ENCODE data around the gene CARD10. TPM values are rescaled to one million over a fixed set of nuclear protein-coding genes. Genes with fewer than 3 reads are reported as not detected.

CARD10 gene
- total and polyA plus RNA-seq, 2 of the 13 experiments (the other 11 are each of a cell fraction or from before 2014, with no cell fraction given): 35.2 to 55.8 TPM

DNA sequence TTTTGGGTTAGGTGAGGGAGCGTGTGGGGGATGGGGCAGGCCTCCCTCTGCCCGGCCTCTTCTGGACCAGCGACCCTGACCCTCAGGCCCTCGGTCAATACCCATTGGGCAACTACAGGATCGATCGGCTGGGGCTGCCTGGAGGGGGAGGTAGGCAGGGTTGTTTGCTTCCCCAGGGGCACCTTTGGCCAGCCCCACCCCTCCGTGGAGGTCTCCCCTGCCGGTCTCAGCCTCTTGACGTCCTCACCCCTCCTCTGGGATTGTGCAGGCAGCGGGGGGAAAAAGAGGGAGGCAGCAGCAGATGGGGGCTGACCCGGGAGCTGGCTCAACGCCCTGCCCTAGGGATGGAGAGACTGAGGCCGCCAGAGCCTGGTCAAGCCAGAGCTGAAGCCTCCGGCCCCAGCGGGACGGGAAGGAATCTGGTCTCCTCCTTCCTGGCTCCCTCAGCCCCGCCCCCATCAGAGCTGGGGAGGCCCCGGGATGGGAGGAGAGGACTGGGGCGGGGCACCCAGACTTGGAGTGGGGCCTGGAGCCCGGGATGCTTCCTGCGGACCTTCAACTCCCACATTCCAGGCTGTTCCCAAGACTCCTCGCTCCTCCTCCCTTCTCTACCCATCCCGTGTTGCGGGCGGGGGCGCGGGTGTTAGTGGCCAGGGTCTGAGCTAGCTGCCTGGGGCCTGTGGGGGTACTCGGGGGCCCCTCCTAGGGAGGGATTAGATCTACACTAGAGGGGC is 26.7 kb upstream of the CARD10 start (continued):
- TF ChIP-seq, protein P1, sequence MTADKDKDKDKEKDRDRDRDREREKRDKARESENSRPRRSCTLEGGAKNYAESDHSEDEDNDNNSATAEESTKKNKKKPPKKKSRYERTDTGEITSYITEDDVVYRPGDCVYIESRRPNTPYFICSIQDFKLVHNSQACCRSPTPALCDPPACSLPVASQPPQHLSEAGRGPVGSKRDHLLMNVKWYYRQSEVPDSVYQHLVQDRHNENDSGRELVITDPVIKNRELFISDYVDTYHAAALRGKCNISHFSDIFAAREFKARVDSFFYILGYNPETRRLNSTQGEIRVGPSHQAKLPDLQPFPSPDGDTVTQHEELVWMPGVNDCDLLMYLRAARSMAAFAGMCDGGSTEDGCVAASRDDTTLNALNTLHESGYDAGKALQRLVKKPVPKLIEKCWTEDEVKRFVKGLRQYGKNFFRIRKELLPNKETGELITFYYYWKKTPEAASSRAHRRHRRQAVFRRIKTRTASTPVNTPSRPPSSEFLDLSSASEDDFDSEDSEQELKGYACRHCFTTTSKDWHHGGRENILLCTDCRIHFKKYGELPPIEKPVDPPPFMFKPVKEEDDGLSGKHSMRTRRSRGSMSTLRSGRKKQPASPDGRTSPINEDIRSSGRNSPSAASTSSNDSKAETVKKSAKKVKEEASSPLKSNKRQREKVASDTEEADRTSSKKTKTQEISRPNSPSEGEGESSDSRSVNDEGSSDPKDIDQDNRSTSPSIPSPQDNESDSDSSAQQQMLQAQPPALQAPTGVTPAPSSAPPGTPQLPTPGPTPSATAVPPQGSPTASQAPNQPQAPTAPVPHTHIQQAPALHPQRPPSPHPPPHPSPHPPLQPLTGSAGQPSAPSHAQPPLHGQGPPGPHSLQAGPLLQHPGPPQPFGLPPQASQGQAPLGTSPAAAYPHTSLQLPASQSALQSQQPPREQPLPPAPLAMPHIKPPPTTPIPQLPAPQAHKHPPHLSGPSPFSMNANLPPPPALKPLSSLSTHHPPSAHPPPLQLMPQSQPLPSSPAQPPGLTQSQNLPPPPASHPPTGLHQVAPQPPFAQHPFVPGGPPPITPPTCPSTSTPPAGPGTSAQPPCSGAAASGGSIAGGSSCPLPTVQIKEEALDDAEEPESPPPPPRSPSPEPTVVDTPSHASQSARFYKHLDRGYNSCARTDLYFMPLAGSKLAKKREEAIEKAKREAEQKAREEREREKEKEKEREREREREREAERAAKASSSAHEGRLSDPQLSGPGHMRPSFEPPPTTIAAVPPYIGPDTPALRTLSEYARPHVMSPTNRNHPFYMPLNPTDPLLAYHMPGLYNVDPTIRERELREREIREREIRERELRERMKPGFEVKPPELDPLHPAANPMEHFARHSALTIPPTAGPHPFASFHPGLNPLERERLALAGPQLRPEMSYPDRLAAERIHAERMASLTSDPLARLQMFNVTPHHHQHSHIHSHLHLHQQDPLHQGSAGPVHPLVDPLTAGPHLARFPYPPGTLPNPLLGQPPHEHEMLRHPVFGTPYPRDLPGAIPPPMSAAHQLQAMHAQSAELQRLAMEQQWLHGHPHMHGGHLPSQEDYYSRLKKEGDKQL (CRISPR knock-in tag; IDR thresholded peaks at IDR 0.05; ENCODE audit: low read depth): peak; percentile 96
- TF ChIP-seq ZNF749 (CRISPR knock-in tag; IDR thresholded peaks at IDR 0.05; ENCODE audit: borderline replicate concordance) (no peak; the same call in 1 of the 2 replicates), ZNF83 (CRISPR knock-in tag; IDR thresholded peaks at IDR 0.05; ENCODE audit: borderline replicate concordance) (0 out of 2 replicates have a peak, but pooled peaks have one; percentile 87), EZH2 (conservative IDR thresholded peaks at IDR 0.05; ENCODE audit: low read depth, low read length) (no peak), ZNF562 (CRISPR knock-in tag; IDR thresholded peaks at IDR 0.05; ENCODE audit: borderline replicate concordance) (no peak), ZNF451 (CRISPR knock-in tag; IDR thresholded peaks at IDR 0.05) (no peak; the same call in 1 of the 2 replicates), SKI (IDR thresholded peaks at IDR 0.05; ENCODE audit: partially characterized antibody) (peak; percentile 96), ZNF775 (CRISPR knock-in tag; IDR thresholded peaks at IDR 0.05; ENCODE audit: borderline replicate concordance) (no peak), ZNF672 (CRISPR knock-in tag; IDR thresholded peaks at IDR 0.05) (no peak), REPIN1 (CRISPR knock-in tag; IDR thresholded peaks at IDR 0.05; ENCODE audit: borderline replicate concordance, low read depth) (peak; percentile 75; the same call in 1 of the 2 replicates), ZMAT3 (CRISPR knock-in tag; conservative IDR thresholded peaks at IDR 0.05) (peak; percentile 94), ZNF629 (CRISPR knock-in tag; conservative IDR thresholded peaks at IDR 0.05) (peak; percentile 43; the same call in 1 of the 2 replicates)
- TF ChIP-seq, protein P2, sequence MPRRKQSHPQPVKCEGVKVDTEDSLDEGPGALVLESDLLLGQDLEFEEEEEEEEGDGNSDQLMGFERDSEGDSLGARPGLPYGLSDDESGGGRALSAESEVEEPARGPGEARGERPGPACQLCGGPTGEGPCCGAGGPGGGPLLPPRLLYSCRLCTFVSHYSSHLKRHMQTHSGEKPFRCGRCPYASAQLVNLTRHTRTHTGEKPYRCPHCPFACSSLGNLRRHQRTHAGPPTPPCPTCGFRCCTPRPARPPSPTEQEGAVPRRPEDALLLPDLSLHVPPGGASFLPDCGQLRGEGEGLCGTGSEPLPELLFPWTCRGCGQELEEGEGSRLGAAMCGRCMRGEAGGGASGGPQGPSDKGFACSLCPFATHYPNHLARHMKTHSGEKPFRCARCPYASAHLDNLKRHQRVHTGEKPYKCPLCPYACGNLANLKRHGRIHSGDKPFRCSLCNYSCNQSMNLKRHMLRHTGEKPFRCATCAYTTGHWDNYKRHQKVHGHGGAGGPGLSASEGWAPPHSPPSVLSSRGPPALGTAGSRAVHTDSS (CRISPR knock-in tag; conservative IDR thresholded peaks at IDR 0.05): no peak
- TF ChIP-seq, protein P3, sequence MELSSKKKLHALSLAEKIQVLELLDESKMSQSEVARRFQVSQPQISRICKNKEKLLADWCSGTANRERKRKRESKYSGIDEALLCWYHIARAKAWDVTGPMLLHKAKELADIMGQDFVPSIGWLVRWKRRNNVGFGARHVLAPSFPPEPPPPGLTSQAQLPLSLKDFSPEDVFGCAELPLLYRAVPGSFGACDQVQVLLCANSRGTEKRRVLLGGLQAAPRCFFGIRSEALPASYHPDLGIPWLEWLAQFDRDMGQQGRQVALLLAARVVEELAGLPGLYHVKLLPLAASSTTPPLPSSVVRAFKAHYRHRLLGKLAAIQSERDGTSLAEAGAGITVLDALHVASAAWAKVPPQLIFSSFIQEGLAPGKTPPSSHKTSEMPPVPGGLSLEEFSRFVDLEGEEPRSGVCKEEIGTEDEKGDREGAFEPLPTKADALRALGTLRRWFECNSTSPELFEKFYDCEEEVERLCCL (CRISPR knock-in tag; IDR thresholded peaks at IDR 0.05; ENCODE audit: borderline replicate concordance): no peak
- TF ChIP-seq, protein P4, sequence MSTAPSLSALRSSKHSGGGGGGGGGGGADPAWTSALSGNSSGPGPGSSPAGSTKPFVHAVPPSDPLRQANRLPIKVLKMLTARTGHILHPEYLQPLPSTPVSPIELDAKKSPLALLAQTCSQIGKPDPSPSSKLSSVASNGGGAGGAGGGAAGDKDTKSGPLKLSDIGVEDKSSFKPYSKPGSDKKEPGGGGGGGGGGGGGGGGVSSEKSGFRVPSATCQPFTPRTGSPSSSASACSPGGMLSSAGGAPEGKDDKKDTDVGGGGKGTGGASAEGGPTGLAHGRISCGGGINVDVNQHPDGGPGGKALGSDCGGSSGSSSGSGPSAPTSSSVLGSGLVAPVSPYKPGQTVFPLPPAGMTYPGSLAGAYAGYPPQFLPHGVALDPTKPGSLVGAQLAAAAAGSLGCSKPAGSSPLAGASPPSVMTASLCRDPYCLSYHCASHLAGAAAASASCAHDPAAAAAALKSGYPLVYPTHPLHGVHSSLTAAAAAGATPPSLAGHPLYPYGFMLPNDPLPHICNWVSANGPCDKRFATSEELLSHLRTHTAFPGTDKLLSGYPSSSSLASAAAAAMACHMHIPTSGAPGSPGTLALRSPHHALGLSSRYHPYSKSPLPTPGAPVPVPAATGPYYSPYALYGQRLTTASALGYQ (CRISPR knock-in tag; IDR thresholded peaks at IDR 0.05): peak; percentile 94
- TF ChIP-seq, protein P5, sequence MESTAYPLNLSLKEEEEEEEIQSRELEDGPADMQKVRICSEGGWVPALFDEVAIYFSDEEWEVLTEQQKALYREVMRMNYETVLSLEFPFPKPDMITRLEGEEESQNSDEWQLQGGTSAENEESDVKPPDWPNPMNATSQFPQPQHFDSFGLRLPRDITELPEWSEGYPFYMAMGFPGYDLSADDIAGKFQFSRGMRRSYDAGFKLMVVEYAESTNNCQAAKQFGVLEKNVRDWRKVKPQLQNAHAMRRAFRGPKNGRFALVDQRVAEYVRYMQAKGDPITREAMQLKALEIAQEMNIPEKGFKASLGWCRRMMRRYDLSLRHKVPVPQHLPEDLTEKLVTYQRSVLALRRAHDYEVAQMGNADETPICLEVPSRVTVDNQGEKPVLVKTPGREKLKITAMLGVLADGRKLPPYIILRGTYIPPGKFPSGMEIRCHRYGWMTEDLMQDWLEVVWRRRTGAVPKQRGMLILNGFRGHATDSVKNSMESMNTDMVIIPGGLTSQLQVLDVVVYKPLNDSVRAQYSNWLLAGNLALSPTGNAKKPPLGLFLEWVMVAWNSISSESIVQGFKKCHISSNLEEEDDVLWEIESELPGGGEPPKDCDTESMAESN (CRISPR knock-in tag; conservative IDR thresholded peaks at IDR 0.05): peak; percentile 94

All from HepG2 (cell line).